Measurements from ENCODE around the gene ATP1A2. TPM values are rescaled to one million over a fixed set of nuclear protein-coding genes. Genes with fewer than 3 reads are reported as not detected.

ATP1A2 gene
- total and polyA plus RNA-seq, 2 experiments from 2014 or later, result 4.9 to 17.7 TPM

GRCh38 chr1:160139840-160140239 is 24.3 kb downstream of the ATP1A2 start:
- no peaks in the 10 kb centered on the region for H3K9me2 ChIP-seq (ENCODE audit: insufficient read depth)
- TF ChIP-seq NANOG (IDR thresholded peaks at IDR 0.05; ENCODE audit: borderline replicate concordance), result no peak
- no peak for TF ChIP-seq ZNF114 (CRISPR knock-in tag; IDR thresholded peaks at IDR 0.05)
- no peak for TF ChIP-seq POLR2AphosphoS5 (IDR thresholded peaks at IDR 0.05; ENCODE audit: low read depth)
- TF ChIP-seq JUNB (IDR thresholded peaks at IDR 0.05; ENCODE audit: unreplicated experiment), result no peak
- TF ChIP-seq EZH2 (IDR thresholded peaks at IDR 0.05; ENCODE audit: low read depth, unreplicated experiment), result no peak
- TF ChIP-seq CTCF (conservative IDR thresholded peaks at IDR 0.05; ENCODE audit: low read depth in 2 of 2), result no peak
- TF ChIP-seq CREB1 (CRISPR knock-in tag; IDR thresholded peaks at IDR 0.05; ENCODE audit: low read depth), result no peak
- TF ChIP-seq ZNF331 (CRISPR knock-in tag; IDR thresholded peaks at IDR 0.05; ENCODE audit: low read depth), result no peak
- TF ChIP-seq ETS1 (IDR thresholded peaks at IDR 0.05), result no peak
- TF ChIP-seq ZNF462 (CRISPR knock-in tag; IDR thresholded peaks at IDR 0.05), result no peak
- no peak for TF ChIP-seq REST (IDR thresholded peaks at IDR 0.05; ENCODE audit: unreplicated experiment)
- no peak for TF ChIP-seq STAT1 (IDR thresholded peaks at IDR 0.05; ENCODE audit: unreplicated experiment)
- TF ChIP-seq EZH2phosphoT487 (IDR thresholded peaks at IDR 0.05; ENCODE audit: unreplicated experiment), result no peak
- H3K27me3 ChIP-seq (ENCODE audit: insufficient read depth), result no peaks in the 10 kb centered on the region
- no peak overlapping the region for H2AFZ ChIP-seq
- Mint-ChIP-seq H3K36me3 (ENCODE audit: low read depth) (peaks cover 61% of the 10 kb centered on the region), H3K4me3 (no peak overlapping the region), H3K9me3 (no peaks in the 10 kb centered on the region), H3K4me1 (peaks cover 6% of the 10 kb centered on the region; the same call in 2 of the 3 replicates), H3K27me3 (ENCODE audit: insufficient read depth, low read depth, poor library complexity) (peaks cover 6% of the 10 kb centered on the region), H3K27ac (no peak overlapping the region)
- H3K4me3 ChIP-seq, result no peak overlapping the region
- no peaks in the 10 kb centered on the region; the same call in 1 of the 2 replicates for H4K20me1 ChIP-seq (replicated peaks; ENCODE audit: insufficient read depth)
- no peak overlapping the region for H3K27ac ChIP-seq (ENCODE audit: low read depth)
- H3K36me3 ChIP-seq (ENCODE audit: insufficient read depth), result no peaks in the 10 kb centered on the region; the same call in 1 of the 2 replicates
- no peaks in the 10 kb centered on the region; the same call in 1 of the 2 replicates for H3K4me1 ChIP-seq (ENCODE audit: insufficient read depth)
- ATAC-seq, result no peak
- H3K79me2 ChIP-seq (replicated peaks; ENCODE audit: insufficient read depth), result no peaks in the 10 kb centered on the region
- H3F3A ChIP-seq (replicated peaks; ENCODE audit: low read depth), result no peaks in the 10 kb centered on the region
- DNase-seq (ENCODE audit: low spot score), result no peak
- H3K4me2 ChIP-seq, result no peak overlapping the region
